Smooth muscle cell (in vitro differentiated cells): ENCODE measurements around the gene PPP2R2B. TPM values are rescaled to one million over a fixed set of nuclear protein-coding genes. Genes with fewer than 3 reads are reported as not detected.
A peak's percentile ranks its signal among the peaks of the same experiment; 100 is the strongest.

ENCODE experiments used
- DNase-seq: peaks from one replicate; lab custom pipeline; 2025; ENCODE audit not compliant: unreplicated experiment; lab: John Stamatoyannopoulos, UW
- H2AFZ ChIP-seq: fragments of 200-600 bp; sonication (generic); 2 replicates; pipeline ENCODE4 v1.6.0; 2016; ENCODE audit warnings: antibody characterized with exemption, low read depth, mild to moderate bottlenecking
- H3F3A ChIP-seq: fragments of 200-600 bp; sonication (generic); 2 replicates; pipeline ENCODE4 v1.6.0; 2017; ENCODE audit warnings: antibody characterized with exemption, low read depth
- H3K27ac ChIP-seq: fragments of 200-600 bp; sonication (generic); 2 replicates; pipeline ENCODE4 v1.5.1; 2016; ENCODE audit warnings: low read depth, mild to moderate bottlenecking
- H3K27me3 ChIP-seq: fragments of 200-600 bp; sonication (generic); 2 replicates; pipeline ENCODE4 v1.6.1; 2016; ENCODE audit warnings: low read depth, mild to moderate bottlenecking
- H3K36me3 ChIP-seq: fragments of 200-600 bp; sonication (generic); 2 replicates; pipeline ENCODE4 v1.5.1; 2016; ENCODE audit warnings: low read depth
- H3K4me1 ChIP-seq: fragments of 200-600 bp; sonication (generic); 2 replicates; pipeline ENCODE4 v1.5.1; 2016; ENCODE audit warnings: low read depth
- H3K4me2 ChIP-seq: fragments of 200-600 bp; sonication (generic); 2 replicates; pipeline ENCODE4 v1.6.0; 2016; ENCODE audit warnings: mild to moderate bottlenecking
- H3K4me3 ChIP-seq: fragments of 200-600 bp; sonication (generic); 2 replicates; pipeline ENCODE4 v1.5.1; 2016; ENCODE audit warnings: mild to moderate bottlenecking
- H3K79me2 ChIP-seq: fragments of 200-600 bp; sonication (generic); 2 replicates; pipeline ENCODE4 v1.6.0; 2016; ENCODE audit warnings: low read depth, mild to moderate bottlenecking
- H3K9ac ChIP-seq: fragments of 200-600 bp; sonication (generic); 2 replicates; pipeline ENCODE4 v1.6.0; 2016; ENCODE audit warnings: low read depth
- H3K9me3 ChIP-seq: fragments of 200-600 bp; sonication (generic); replicated peaks from 2 replicates; pipeline ENCODE4 v1.5.1; 2016; ENCODE audit warnings: low read depth
- H4K20me1 ChIP-seq: fragments of 200-600 bp; sonication (generic); 2 replicates; pipeline ENCODE4 v1.6.0; 2016; ENCODE audit warnings: low read depth
- WGBS: methylation state at CpG from one replicate; pipeline ENCODE4 v1.1.7; 2016; ENCODE audit warnings: low lambda C conversion rate; 5-methylcytosine and 5-hydroxymethylcytosine counted together
- polyA plus RNA-seq: library from polyadenylated mRNA; unstranded; fragments of >200 nt; fragmentation: Nextera tagmentation; extraction: Ambion mirVana; gene quantifications from 2 replicates; pipeline ENCODE4 v1.2.1, GENCODE V29; 2016
- total RNA-seq: library from RNA; depleted of rRNA; stranded (reverse); fragments of >200 nt; gene quantifications from 2 replicates; pipeline ENCODE4 v1.2.3, GENCODE V29; 2014
- TF ChIP-seq, protein P1 (sequence below): fragments of 200-600 bp; sonication (generic); IDR thresholded peaks from 2 replicates; pipeline ENCODE4 v1.5.1; 2017; ENCODE audit warnings: borderline replicate concordance, mild to moderate bottlenecking, antibody characterized with exemption; ENCODE audit not compliant: insufficient read depth, poor library complexity, severe bottlenecking

Gene PPP2R2B
- total and polyA plus RNA-seq, 2 experiments from 2014 or later: 0.89 to 2.2 TPM

DNA sequence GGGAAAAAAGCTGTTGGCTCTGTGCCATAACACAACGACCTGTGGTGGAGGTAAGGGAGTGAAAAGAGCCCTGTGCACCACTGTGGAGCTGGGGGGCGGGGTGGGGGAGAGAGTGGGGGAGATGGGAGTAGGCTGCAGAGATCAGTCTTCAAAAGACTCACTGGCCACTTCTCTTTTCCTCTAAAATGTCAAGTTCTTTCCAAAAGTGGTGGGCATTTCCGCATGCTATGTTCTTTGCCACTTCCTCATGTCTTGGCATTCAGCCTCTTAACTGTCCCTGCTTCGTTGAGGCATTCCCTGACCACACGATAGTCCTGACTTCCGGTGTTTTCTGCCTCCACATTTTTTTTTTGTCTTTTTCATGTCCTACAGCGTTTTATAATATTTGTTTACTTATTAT, 2.4 kb upstream of the PPP2R2B start:
- Histone ChIP-seq H3K36me3 (no peaks in the 10 kb centered on the region), H3K79me2 (no peaks in the 10 kb centered on the region), H3K4me1 (peaks cover 9% of the 10 kb centered on the region), H3F3A (no peaks in the 10 kb centered on the region), H3K27me3 (peaks cover 29% of the 10 kb centered on the region), H3K9me3 (no peaks in the 10 kb centered on the region), H3K9ac (no peak overlapping the region), H3K4me2 (no peak overlapping the region), H4K20me1 (no peaks in the 10 kb centered on the region), H2AFZ (no peak overlapping the region), H3K27ac (no peak overlapping the region), H3K4me3 (no peak overlapping the region)
- DNase-seq: no peak
- TF ChIP-seq, protein P1, sequence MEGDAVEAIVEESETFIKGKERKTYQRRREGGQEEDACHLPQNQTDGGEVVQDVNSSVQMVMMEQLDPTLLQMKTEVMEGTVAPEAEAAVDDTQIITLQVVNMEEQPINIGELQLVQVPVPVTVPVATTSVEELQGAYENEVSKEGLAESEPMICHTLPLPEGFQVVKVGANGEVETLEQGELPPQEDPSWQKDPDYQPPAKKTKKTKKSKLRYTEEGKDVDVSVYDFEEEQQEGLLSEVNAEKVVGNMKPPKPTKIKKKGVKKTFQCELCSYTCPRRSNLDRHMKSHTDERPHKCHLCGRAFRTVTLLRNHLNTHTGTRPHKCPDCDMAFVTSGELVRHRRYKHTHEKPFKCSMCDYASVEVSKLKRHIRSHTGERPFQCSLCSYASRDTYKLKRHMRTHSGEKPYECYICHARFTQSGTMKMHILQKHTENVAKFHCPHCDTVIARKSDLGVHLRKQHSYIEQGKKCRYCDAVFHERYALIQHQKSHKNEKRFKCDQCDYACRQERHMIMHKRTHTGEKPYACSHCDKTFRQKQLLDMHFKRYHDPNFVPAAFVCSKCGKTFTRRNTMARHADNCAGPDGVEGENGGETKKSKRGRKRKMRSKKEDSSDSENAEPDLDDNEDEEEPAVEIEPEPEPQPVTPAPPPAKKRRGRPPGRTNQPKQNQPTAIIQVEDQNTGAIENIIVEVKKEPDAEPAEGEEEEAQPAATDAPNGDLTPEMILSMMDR: no peak
- 89% methylated on average over 7 of the region's 7 CpGs for WGBS

DNA sequence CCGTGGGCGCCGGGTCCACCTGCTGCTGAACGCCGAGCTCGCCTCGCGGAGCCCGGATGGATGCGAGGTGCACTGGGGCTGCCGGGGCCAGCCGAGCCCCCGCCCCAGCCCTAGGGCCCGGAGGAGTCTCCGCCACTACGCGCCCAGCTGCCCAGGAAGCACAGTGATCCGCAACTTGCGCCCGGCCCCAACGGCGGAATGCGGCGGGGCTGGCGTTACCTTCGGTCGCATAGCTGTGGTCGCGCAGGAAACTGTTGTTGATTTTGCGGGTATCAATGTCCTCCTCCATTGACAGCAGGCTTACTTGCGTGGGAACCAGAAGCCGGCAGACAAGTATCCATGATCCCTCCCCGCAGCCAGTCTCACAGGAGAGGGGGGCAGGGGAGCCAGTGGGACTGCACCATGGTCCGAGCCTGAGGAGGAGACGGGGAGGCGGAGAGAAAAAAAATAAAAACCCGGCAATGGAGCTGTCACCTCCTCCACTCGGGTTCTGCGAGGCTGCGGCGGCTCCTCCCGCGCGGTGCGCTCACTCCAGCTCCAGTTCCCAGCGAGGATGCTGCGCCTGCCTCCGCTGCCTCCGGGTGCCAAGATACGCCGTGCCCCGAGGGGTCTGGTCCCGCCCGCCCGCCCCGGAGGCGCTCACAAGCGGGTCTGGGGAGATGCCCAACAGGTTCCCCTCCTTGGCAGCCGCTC, 628 bp downstream of the PPP2R2B start:
- peak overlapping the region; percentile 99 for H3K4me2 ChIP-seq
- H3F3A ChIP-seq: no peaks in the 10 kb centered on the region
- peaks cover 9% of the 10 kb centered on the region for H3K4me1 ChIP-seq
- no peak for DNase-seq
- no peaks in the 10 kb centered on the region for H3K9me3 ChIP-seq
- peak overlapping the region; percentile 69 for H3K4me3 ChIP-seq
- H4K20me1 ChIP-seq: no peaks in the 10 kb centered on the region
- H3K27me3 ChIP-seq: peaks cover 40% of the 10 kb centered on the region
- no peak overlapping the region for H3K27ac ChIP-seq
- peak overlapping the region; percentile 78 for H2AFZ ChIP-seq
- TF ChIP-seq, protein P1: no peak
- no peaks in the 10 kb centered on the region for H3K36me3 ChIP-seq
- H3K9ac ChIP-seq: no peak overlapping the region
- H3K79me2 ChIP-seq: no peaks in the 10 kb centered on the region
- WGBS: under 1% methylated on average over 56 of the region's 59 CpGs

DNA sequence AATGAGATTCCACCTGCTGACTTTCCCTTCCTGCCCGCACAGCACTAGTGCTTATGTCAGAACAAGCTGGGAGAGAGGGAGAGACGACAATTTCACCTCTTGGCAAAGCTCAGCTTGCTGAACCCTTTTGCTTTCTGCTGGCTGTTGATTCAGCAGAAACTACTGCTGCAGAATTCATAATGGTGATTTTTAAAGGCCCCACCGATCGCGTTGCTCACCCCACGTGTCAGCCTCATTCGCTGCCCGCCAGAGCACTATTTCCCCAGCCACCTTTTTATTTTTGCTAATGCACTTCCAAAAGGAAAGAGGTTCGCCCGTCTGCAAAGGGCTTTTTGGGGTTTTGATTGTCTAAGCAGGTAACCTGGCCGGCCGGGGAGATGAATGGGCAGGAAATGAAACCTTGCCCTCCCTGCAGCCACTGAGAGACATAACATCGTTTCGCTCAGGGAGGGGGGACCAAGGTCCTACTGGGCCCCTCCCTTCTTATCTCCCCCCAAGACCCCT, 1.3 kb downstream of the PPP2R2B start:
- Histone ChIP-seq H4K20me1 (no peaks in the 10 kb centered on the region), H3K4me2 (peak overlapping the region; percentile 99), H3K79me2 (no peaks in the 10 kb centered on the region), H3K27ac (no peak overlapping the region), H2AFZ (peak overlapping the region; percentile 67), H3K36me3 (no peaks in the 10 kb centered on the region), H3F3A (no peaks in the 10 kb centered on the region), H3K9ac (no peak overlapping the region), H3K27me3 (peaks cover 40% of the 10 kb centered on the region), H3K4me1 (peaks cover 9% of the 10 kb centered on the region), H3K4me3 (peak overlapping the region; percentile 69), H3K9me3 (no peaks in the 10 kb centered on the region)
- WGBS: 11% methylated on average over 14 of the region's 14 CpGs
- TF ChIP-seq, protein P1: no peak
- no peak for DNase-seq
